Ovary (tissue), 9 donors: ENCODE measurements around the gene BLACAT1. TPM values are rescaled to one million over a fixed set of nuclear protein-coding genes. Genes with fewer than 3 reads are reported as not detected.

Experiments
- DNase-seq, 5 donors: peaks; one replicate each; pipeline ENCODE4 v3.0.0-alpha.2; 2019 to 2020
- H3K27ac ChIP-seq, 2 donors: fragments of 200-600 bp; one replicate each; pipeline versions ENCODE4 v1.5.1 to v1.8.0; 2019 to 2022
- H3K27me3 ChIP-seq: fragments of 200-600 bp; one replicate; pipeline ENCODE4 v1.8.0; 2022
- H3K36me3 ChIP-seq: fragments of 200-600 bp; sonication (generic); one replicate; pipeline ENCODE4 v1.5.1; 2019
- H3K4me1 ChIP-seq: one replicate; pipeline ENCODE4 v1.8.1; 2013; ENCODE audit warnings: mild to moderate bottlenecking, moderate library complexity; ENCODE audit not compliant: insufficient read depth
- H3K4me3 ChIP-seq: fragments of 200-600 bp; sonication (generic); one replicate; pipeline ENCODE4 v1.5.1; 2017
- H3K9me3 ChIP-seq, 2 donors: fragments of 200-600 bp in 1 of 2; sonication (generic) in 1 of 2; one replicate each; pipeline versions ENCODE4 v1.5.1 to v1.8.1; 2013 to 2019; ENCODE audit warnings: mild to moderate bottlenecking in 1 of 2, moderate library complexity in 1 of 2
- EP300 ChIP-seq: sonication (generic); formaldehyde crosslinking; IDR thresholded peaks from one replicate; pipeline ENCODE4 v1.6.1; 2017; ENCODE audit warnings: antibody characterized with exemption
- POLR2A ChIP-seq: fragments of 450-650 bp; IDR thresholded peaks from one replicate; pipeline ENCODE4 v1.6.1; 2017; ENCODE audit warnings: antibody characterized with exemption, mild to moderate bottlenecking, moderate library complexity
- WGBS, 3 donors: extraction: QIAGEN DNeasy Blood & Tissue Kit in 1 of 3; methylation state at CpG; one replicate each; pipeline versions ENCODE4 v1.1.5 to v1.1.7; 2013 to 2017; 5-methylcytosine and 5-hydroxymethylcytosine counted together
- intact Hi-C, 4 donors: fragments of 100-400 bp; cut with DNase I; formaldehyde crosslinking; loops; one replicate each; pipeline versions ENCODE4 v1.11.0 to v1.15.1; 2022 to 2023
- polyA plus RNA-seq, 2 donors: library from polyadenylated mRNA; stranded (reverse); fragments of 200-250 nt in 1 of 2; fragments of 350-450 nt in 1 of 2; fragmentation: Illumina TruSeq in 1 of 2; extraction: RNeasy Lipid Tissue Mini Kit (QIAGEN cat#74804) in 1 of 2; gene quantifications; one replicate each; pipeline ENCODE4 v1.2.3, GENCODE V29; 2013 to 2014
- total RNA-seq, 7 donors: library from RNA; depleted of rRNA in 2 of 7; stranded (reverse); fragments of >200 nt in 2 of 7; fragmentation: NEBNext Ultra II Directional in 3 of 7; extraction: Animal tissue kit (Norgen Biotek cat#: 25700) in 3 of 7; gene quantifications; one replicate each; pipeline versions ENCODE4 v1.1.0 to v1.2.4, GENCODE V29; 2016 to 2023
- TF ChIP-seq, protein P1 (sequence below), 3 donors: fragments of 450-650 bp in 2 of 3; fragments of 200-600 bp in 1 of 3; IDR thresholded peaks; one replicate each; pipeline versions ENCODE4 v1.5.1 to v1.8.0; 2016 to 2022; ENCODE audit warnings: antibody characterized with exemption in 3 of 3, mild to moderate bottlenecking in 1 of 3
- donor health status: DM: no; HTN: no; CAD: no; lungs with moderate emphysema.
- donor health status: DM: no; HTN: no; CAD: no.
- donor health status: Bipolar disorder and iron deficiency.
- donor health status: DM: yes; HTN: yes; CAD: no.
- donor health status: DM: no; HTN: no; CAD: no.
- donor health status: DM: yes; HTN: yes; CAD: no.

The BLACAT1 gene
- total and polyA plus RNA-seq, 9 donors, result 0.08 to 2.1 (median 0.51) TPM

DNA sequence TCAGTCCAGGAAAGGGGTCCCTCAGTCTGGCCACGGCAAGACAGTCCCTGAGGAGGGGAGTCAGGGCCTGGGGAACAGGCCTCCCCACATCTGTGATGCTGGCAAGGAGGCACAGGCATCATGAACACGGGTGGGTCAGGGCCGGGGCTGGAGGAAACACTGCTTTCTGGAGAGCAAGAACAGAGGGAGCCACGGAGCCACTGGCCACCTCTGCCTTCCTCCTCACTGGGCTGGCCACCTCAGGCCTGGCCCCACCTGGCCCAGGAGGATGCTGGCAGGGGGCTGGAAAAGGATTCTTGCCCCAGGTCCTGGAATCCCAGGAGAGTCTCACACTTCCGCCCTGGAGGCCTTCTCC, 15.7 kb downstream of the BLACAT1 start:
- Histone ChIP-seq H3K36me3 (no peaks in the 10 kb centered on the region), H3K9me3 (no peaks in the 10 kb centered on the region), H3K4me1 (peaks cover 20% of the 10 kb centered on the region), H3K4me3 (no peak overlapping the region), H3K27me3 (no peaks in the 10 kb centered on the region), H3K27ac (peak overlapping the region in 1 of 2 donors; percentile 16)
- intact Hi-C loops, result no loop called here
- 71 to 81% (median 75%) methylated on average over 5 of the region's 5 CpGs for WGBS, 3 donors
- TF ChIP-seq, protein P1, sequence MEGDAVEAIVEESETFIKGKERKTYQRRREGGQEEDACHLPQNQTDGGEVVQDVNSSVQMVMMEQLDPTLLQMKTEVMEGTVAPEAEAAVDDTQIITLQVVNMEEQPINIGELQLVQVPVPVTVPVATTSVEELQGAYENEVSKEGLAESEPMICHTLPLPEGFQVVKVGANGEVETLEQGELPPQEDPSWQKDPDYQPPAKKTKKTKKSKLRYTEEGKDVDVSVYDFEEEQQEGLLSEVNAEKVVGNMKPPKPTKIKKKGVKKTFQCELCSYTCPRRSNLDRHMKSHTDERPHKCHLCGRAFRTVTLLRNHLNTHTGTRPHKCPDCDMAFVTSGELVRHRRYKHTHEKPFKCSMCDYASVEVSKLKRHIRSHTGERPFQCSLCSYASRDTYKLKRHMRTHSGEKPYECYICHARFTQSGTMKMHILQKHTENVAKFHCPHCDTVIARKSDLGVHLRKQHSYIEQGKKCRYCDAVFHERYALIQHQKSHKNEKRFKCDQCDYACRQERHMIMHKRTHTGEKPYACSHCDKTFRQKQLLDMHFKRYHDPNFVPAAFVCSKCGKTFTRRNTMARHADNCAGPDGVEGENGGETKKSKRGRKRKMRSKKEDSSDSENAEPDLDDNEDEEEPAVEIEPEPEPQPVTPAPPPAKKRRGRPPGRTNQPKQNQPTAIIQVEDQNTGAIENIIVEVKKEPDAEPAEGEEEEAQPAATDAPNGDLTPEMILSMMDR (IDR thresholded peaks at IDR 0.05), result no peak
- TF ChIP-seq POLR2A (no peak), EP300 (no peak)
- peak in 1 of 5 donors; percentile 12 for DNase-seq

DNA sequence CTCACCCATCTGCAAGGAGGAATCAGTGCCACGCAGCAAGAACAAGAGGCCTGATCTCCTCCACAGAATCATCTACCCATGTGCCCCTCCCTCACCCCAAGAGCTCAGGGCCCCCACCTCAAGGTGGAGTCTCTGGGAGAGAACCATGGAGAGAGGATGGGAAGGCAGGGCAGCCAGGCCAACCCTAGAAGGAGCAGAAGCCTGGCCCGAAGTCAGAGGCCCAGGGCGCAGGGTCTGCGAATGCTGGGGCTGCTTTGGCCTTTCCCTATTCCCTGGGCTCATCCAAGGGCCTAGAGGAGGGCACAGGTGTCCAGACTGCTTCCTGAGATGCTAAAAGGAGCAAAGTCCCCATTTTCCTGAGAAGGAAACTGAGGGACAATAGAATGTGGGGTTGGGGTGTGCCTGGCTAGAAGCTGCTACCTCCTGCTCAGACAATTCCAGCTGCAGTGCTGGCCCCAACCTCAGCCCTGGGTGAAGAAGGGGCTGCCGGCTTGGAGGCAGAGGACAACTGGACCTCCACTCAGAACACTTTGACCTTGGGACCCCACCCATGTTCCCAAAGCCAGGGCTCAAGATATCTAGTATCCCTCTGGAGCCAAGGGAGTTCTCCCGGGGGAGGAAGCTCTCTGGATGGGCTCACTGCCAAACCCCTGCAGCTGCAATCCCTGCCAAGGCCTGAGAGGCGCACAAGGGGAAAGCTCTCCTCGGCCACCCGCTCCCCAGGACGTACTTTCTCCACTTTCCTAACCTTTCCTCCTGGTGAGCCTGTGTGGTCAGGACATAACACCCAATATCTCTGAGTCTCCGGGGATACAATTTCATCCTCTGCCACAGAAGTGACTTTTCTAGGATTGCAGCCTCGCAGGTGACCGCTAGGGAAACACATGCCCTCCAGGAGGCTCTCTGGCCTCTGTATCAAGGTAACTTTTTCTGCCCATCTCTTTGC, 17.4 kb downstream of the BLACAT1 start:
- intact Hi-C loops, result loop anchor here in 3 of 4 donors (5.0 to 10.0 kb wide), 4 partner anchors 44 to 166 kb away; partner anchors contain the start of gene KLHDC8A (in 2 of the 3)
- Histone ChIP-seq H3K36me3 (no peaks in the 10 kb centered on the region), H3K4me1 (peaks cover 12% of the 10 kb centered on the region), H3K27me3 (no peaks in the 10 kb centered on the region), H3K4me3 (no peak overlapping the region), H3K9me3 (no peaks in the 10 kb centered on the region), H3K27ac (peak overlapping the region; percentile 27 to 31)
- peak; percentile 91 to 93 (median 91) for DNase-seq
- TF ChIP-seq, protein P1 (IDR thresholded peaks at IDR 0.05), result peak; percentile 67 to 90 (median 86)
- TF ChIP-seq POLR2A, result no peak
- no peak for TF ChIP-seq EP300
- WGBS, 3 donors, result 38 to 42% (median 39%) methylated on average over 13 of the region's 13 CpGs

DNA sequence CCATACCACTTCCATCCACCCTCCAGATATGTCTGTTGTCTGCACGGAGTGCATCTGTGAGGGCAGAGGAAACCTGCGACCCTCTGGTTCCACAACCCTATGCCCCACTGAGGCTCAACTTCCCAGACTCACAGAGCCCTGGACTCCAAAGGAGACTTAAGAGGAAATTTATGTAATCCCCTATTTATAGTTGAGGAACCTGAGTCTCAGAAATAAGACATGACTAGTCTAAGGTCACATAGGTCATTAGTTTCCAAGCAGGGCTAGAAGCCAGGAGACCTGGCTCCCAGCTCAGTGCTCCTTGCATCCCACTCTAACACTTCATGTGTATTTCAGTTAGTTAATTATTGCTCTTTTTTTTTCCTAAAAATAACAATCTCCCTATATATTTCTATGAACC, 18.3 kb downstream of the BLACAT1 start:
- no peak overlapping the region for H3K27ac ChIP-seq
- H3K9me3 ChIP-seq, result no peaks in the 10 kb centered on the region
- no peak overlapping the region for H3K4me3 ChIP-seq
- no peaks in the 10 kb centered on the region for H3K27me3 ChIP-seq
- 82 to 88% (median 86%) methylated on average over 2 of the region's 2 CpGs for WGBS, 3 donors
- no peaks in the 10 kb centered on the region for H3K36me3 ChIP-seq
- TF ChIP-seq POLR2A (no peak), EP300 (no peak)
- TF ChIP-seq, protein P1 (IDR thresholded peaks at IDR 0.05), result no peak
- peaks cover 12% of the 10 kb centered on the region for H3K4me1 ChIP-seq
- DNase-seq, result no peak
- intact Hi-C loops, result loop anchor here in 3 of 4 donors (5.0 to 10.0 kb wide), 4 partner anchors 45 to 165 kb away; partner anchors contain the start of gene KLHDC8A (in 2 of the 3)

DNA sequence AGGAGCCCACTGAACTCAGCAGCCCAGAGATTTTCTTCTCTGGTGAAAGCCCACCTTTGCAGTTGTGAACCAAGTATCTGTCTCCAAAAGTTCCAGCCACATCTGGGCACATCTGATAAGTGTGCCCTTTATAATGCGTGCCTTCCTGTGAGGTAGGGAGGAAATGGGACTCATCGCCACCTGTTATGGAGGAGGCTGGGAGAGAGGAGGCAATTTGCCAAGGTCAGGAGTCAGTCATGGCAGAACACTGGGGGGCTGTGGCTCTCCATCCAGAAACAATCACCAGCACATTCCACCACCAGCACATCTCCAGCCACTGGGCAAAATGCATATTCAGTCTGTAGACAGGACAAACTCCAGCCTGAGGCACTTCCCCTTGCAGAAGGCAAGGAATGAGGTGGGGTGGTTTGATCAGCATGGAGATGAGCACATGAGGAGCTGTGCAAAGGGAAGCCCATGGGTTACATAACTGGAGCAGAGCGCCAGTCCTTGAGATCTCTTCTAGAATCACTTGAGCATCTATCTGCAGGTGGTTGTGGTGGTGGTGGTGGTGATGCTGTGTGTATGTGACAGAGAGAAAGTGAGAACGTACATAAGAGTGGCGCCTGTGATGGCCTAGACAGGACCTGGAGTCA, 19.0 kb downstream of the BLACAT1 start:
- Histone ChIP-seq H3K36me3 (no peaks in the 10 kb centered on the region), H3K27me3 (no peaks in the 10 kb centered on the region), H3K4me1 (peaks cover 12% of the 10 kb centered on the region), H3K4me3 (no peak overlapping the region), H3K27ac (no peak overlapping the region), H3K9me3 (no peaks in the 10 kb centered on the region)
- TF ChIP-seq, protein P1 (IDR thresholded peaks at IDR 0.05), result no peak
- TF ChIP-seq POLR2A (no peak), EP300 (no peak)
- WGBS, 3 donors, result 93 to 96% (median 95%) methylated on average over 5 of the region's 5 CpGs
- DNase-seq, result no peak
- intact Hi-C loops, result loop anchor here in 3 of 4 donors (5.0 to 10.0 kb wide), 4 partner anchors 45 to 165 kb away; partner anchors contain the start of gene KLHDC8A (in 2 of the 3)
